HG03354 (cell line): ENCODE results near the gene USB1.
"Not testable (repeated sequence)": the region's sequence is repeated elsewhere in the genome, so short reads cannot be mapped to it uniquely, and the experiment has no call there.

Source experiments
- ATAC-seq: cut with Tn5 transposase; IDR thresholded peaks from one replicate; pipeline ENCODE4 v1.9.1; 2021; ENCODE audit warnings: mild to moderate bottlenecking; ENCODE audit not compliant: unreplicated experiment, poor library complexity, severe bottlenecking

Gene USB1

DNA sequence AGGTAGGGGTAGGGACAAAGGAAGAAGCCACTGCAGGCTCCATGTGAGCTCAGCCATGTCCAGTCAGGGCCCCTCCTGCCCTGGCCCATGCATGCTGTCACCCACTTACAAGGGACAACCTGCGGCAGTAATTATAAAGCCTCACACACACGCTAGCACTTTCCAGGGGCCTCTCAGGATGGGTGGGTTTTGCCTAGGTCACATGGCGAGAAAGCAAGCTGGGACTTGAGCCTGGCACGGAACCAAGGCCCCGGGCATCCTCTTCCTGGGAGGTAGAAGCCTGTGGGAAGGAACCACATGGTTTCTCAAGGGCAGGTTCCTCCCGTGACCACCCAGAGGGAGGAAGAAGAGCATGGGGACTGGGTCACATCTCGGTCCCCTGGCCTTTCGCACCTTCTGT lies 7.8 kb upstream of the USB1 start:
- ATAC-seq = no peak

DNA sequence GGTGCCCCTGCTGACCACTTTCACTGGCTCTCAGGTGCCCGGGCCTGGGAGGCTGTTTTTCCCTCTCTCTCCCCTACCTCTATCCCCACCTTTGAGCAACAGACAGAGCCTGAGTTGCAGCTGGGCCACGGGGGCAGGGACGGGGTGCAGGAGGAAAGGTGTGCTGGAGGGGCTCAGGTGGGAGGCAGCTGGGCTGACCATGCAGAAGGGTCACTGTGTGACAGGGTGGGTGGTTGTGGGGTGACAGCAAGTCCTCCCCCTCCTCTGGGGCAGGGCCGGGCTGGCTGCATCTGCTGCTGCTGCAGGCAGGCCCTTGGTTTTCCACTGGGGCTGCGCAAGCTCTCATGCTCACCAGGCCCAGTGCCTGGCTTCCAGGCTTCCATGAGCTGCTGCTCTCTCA lies 7.3 kb upstream of the USB1 start:
- no peak for ATAC-seq

DNA sequence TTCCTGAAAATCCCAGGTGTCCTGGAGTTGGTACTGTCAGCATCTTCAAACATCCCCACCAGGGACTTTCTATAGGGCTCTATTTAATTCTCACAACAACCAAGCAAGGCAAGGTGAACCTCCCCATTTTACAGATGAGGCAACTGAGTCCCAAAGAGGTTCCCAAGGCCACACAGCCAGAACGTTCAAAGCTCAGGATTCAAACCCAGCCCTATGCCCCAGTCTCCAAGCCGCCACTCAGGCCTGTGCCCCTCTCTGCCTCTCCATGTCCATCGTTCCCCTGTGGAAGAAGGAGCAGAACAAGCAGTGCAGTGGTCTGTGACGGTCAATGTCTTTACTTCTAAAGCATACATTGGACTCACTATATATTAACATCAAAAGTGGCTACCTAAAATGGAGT lies 6.8 kb upstream of the USB1 start:
- no peak for ATAC-seq

DNA sequence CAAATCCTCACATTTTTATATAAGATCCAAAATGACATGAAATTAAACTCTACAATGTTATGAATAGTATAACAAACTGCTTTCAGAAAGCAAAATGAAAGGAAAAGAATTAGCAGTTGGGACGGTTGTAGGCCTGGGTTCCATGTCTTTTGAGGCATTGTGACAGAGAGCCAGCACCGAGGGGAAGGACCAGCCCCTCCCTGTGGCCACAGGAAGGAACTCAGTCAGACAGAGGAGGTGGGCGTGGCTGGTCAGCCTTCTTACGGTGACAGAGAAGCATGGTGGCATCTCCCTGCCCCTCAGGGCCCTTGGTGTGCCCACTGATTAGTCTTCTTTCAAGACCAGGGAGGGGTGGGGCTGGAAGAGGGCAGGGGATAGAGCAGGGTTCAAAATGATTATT lies 6.4 kb upstream of the USB1 start:
- peak; percentile 71 for ATAC-seq

DNA sequence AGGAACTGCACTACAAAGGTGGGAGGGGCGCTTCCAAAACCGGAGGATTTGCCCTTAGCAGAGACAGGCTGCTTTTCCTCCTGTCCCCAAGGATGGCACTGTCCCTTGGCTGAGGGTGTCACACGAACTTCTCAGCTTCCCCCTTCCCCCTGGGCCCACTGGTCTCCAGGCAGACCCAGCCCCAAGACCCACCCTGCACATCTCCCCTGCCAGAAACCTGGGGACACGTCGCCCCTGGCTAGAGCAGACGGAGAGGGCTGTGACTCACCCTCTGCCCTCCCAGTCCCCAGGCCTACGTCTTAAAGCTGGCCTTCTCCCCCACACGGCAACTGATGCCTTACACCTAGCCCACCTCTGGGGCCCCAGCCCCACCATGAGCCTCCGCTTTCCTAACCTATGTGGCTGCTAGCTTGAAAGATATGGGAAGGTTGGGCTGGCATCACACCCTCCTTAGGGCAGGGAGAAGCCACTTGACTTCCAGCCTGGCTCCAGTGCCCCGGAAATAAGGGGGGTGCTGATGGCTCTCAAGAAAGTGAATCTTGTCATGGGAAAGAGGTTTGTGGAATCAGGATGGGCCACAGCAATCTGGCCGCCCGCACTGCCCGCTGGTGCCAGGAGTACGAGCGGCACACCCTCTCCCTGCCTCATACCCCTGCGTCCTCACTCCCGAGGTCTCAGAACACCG lies 5.3 kb upstream of the USB1 start:
- ATAC-seq = no peak

DNA sequence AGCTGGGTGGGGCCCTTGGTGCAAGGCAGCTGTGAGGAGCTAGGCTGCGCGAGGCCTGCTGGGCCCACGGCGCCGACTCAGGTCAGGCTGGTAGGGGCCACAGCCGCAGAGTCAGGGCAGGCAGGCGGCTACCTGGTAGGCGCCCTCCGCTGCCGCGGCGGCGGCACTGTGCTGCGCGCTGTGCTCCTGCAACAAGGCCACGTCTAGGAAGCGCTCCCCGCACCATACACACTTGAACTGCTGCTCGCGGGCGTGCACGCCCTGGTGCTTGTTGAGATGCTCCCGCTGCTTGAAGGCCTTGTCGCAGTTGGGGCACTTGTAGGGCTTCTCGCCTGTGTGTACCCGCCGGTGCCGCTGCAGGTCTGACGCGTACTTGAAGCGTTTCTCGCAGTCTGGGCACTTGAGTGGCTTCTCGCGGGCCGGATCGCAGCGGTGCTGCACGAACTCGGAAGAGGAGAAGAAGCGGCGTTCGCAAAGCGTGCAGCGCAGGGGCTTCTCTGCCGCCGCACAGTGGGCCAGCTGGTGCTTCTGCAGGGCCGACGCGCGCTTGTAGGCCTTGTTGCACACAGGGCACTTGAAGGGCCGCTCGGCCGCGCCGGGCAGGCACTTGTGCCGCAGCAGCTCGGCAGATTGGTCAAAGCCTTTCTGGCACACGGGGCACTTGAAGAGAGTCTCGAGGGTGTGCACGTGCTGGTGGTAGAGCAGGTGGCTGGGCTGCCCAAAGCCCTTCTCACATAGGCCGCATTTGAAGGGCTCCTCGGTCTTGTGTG lies 4.6 kb upstream of the USB1 start:
- ATAC-seq = no peak

DNA sequence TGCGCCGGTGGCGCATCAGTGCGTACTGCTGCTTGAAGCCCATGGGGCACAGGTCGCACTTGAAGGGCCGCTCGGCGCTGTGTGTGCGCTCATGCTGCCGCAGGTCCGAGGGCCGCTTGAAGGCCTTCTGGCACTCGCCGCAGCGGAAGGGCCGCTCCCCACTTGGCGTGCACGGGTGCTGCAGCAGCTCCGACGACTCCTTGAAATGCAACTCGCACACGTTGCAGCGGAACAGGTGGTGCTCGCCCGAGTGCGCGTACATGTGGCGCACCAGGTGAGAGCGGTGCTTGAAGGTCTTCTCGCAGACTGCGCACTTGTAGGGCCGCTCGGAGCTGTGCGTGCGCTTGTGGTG lies 4.1 kb upstream of the USB1 start:
- no peak for ATAC-seq

DNA sequence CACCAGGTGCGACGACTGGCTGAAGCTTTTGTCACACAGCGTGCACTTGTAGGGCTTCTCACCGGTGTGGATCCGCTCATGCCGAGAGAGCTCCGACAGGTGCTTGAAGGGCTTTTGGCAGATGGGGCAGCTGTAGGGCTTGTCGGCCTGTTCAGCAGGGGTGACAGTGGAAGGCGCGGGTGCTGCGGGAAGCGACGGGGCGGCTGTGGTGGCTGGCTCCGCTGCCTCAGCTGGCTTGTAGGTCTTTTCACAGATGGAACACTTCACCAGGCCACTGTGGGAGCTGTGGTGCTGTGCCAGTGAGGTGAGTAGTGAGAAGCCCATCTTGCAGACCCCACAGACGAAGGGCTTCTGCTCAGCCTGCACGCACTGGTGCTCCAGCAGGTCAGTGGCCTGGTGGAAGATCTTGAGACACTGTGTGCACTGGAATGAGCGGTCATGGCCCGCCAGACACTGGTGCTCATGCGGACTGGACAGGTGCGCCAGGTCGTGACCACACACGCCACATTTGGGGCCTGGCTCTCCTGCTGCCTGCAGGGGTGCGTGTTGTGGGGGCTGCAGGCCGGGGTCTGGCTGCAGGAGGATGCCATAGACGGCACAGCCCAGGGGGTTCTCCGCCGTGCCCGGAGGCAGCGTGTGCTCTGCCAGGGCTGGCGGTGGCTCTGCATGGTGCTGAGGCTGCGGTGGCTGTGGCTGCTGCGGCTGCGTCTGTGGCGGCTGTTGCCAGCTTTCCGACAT lies 3.5 kb upstream of the USB1 start:
- ATAC-seq = no peak

DNA sequence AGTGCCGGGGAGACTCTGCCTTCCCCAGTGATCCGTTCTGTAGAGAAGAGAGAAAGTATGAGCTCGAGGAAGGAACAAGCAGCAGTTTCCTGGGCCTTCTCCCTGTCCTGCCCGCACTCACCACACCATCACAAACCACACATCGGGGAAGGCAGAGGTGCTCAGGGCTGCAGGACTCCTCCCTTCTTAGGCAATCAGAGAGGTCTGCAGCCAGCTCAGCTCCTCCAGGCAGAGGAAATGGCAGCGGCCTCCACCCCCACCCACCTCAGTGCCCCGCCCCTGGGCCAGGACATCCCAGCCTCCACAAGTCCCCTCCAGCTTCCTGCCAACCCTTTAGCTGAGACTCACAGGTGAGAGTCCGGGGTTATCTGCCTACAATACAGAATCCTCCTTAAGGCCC lies 2.7 kb upstream of the USB1 start:
- no peak for ATAC-seq

DNA sequence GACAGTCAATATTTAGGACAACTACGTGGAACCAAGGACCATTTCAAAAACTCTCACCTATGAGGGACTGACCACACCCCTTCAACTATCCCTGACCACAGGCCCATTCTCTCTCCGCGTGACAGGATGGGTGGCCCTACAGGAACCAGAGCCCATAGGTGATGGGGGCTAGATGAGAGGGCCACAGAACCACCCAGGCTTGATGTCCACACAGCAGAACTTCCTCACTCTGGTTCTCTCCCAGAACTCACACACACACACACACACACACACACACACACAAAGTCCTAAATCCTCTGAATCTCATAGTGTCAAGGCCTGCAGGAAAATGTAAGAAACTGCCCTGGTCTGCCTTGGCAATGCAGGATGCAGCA lies 2.2 kb upstream of the USB1 start:
- ATAC-seq = no peak

DNA sequence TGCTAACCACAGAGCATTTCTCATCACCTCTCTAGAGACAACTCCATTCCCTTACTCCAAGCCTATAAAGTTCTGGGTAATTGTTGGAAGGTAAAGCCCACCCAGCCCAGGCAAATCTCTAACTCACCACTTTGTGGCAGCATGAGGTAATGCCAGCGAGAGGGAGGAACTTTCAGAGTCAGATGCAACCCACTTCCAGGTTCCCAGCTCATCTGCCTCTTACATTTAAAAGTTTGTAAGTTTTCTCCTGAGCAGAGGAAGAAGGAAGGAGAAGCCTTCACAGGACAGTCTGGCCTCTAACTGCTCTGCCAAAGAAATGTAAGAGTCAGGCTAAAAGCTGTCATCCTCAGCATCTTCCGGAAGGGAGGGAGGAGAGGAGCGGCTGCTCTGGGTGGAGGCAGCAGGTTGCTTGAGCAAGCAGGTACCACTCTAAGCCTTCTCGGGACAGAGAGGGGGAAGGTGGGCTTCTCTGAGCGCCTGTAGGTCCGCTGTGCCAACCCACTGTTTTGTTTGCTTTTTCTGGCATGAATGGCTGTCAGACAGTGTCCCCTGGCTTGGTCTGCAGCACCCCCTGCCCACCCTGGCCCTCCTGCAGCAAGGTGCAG lies 1.7 kb upstream of the USB1 start:
- ATAC-seq = no peak

DNA sequence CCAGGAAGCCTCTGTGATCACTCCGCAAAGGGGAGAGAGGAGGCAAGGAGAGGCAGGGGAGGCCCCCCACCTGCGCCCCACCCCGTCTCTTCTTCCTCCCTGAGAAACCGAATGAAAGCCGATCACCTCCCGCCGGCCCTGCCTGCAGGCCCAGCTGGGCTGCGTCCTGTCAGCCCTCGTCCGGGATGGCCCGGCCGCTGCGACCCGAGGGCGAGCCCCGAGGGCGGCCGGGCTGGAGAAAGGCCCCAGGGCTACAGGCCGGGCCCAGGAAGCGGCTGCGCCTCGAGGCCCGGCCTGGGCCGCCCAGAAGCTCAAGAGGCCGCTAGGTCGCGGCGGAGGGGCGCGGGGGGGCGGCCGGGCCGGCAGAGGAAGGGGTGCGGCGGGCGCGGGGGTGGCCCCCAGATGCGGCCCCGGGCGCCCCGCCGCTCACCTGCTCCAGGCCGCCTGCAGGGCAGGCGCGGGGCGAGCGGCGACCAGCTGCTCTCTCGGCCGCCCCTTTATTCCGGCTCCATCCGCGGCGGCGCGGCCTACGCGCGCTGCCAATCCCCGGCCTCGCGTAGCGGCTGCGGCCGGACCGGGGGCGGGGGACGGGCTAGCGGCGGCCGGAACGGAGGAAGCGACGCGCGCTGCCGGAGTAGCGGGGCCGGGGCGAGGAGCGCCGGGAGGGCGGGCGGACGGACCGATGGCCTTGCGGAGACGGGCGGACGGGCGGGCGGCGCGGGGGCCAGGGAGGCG lies 1.1 kb upstream of the USB1 start, which contains the start of gene ZNF319:
Gene ZNF319 (minus strand): TSS at position 702 of the 735 bp plus-strand sequence. CDS start 2,407 bp downstream, outside the sequence.
- ATAC-seq = peak; percentile 32

DNA sequence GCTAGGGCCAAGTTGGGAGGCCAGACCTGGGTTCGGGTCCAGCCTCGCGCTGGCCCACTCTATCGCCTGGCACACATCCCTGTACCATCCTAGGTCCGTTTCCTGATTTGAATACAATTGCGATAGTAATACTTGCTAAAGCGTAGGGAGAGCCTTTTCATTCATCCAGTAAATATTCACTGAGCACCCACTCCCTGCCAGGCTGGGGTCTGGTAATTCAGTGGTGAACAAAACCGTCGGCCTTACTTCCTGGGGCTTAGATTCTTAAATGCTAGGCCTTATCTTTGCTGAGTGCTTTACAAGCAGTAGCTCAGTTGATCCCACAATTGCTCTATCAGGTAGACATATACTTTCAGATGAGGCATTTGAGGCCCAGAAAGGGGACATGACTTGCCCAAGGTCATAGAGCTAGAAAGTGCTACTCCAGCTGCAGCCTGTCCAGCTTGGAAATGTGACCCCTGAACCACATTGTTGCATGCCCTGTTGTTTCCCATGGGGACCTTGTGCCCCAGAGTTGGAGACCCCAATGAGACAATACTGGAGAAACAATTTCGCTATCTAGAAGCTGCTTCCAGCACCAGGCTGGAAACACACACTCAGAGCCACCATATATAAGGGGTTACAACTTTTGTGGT lies 691 bp downstream of the USB1 start:
- ATAC-seq = no peak

DNA sequence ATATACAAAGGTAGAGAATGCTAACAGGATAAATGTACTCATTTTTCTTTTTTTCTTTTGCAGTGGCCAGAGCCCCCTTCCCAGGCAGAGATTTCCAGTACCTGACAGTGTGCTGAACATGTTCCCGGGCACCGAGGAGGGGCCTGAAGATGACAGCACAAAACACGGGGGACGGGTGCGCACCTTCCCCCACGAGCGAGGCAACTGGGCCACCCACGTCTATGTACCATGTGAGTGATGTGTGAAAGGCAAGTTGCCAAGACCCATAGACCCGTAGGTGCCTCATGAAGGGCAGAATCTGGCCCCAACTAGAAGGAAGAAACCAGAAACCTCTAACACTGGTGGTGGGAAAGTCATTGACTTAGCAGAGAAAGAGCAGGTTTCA lies 1.2 kb downstream of the USB1 start:
- no peak for ATAC-seq

DNA sequence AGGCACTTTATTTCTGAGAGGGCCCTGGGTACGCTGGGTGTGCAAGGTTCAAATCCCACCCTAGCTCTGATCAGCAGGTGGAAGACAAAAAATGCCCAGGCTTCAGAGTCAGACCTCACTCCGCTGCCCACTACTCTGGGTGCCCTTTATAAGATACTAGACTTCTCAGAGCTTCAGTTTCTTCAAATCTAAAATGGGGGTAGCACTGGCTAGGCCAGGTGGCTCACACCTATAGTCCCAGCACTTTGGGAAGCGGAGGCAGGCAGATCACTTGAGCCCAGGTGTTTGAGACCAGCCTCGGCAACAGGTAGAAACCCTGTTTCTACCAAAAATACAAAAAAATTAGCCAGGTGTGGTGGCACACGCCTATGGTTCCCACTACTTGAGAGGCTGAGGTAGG lies 1.7 kb downstream of the USB1 start:
- no peak for ATAC-seq

DNA sequence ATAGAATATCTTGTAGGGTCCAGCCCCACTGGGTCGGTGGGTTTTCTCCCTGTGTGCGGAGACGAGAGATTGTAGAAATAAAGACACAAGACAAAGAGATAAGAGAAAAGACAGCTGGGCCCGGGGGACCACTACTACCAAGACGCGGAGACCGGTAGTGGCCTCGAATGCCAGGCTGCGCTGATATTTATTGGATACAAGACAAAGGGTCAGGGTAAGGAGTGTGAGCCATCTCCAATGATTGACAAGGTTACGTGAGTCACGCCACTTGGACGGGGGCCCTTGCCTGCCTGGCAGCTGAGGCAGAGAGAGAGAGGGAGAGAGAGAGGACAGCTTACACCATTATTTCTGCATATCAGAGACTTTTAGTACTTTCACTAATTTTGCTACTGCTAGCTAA lies 3.5 kb downstream of the USB1 start:
- not testable (repeated sequence) for ATAC-seq

DNA sequence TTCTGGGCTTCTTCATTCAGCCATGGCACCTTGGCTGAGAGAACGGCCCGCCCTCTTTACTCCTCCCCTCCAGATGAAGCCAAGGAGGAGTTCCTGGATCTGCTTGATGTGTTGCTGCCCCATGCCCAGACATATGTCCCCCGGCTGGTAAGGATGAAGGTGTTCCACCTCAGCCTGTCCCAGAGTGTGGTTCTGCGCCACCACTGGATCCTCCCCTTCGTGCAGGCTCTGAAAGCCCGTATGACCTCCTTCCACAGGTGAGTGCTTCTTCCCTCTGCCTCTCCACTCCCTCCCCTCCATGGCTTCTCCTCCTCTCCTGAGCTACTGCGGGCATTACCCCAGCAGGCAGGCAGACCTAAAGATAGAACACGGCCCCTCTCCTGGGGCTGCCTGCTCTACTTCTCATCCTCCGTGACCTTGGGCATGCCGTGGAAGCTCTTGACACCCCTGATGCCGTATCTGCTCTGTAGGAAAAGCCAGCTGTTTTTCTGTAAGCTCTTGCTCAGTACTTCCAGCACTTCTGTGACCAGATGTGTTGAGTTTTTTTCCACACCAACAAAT lies 8.7 kb downstream of the USB1 start:
- ATAC-seq = no peak

DNA sequence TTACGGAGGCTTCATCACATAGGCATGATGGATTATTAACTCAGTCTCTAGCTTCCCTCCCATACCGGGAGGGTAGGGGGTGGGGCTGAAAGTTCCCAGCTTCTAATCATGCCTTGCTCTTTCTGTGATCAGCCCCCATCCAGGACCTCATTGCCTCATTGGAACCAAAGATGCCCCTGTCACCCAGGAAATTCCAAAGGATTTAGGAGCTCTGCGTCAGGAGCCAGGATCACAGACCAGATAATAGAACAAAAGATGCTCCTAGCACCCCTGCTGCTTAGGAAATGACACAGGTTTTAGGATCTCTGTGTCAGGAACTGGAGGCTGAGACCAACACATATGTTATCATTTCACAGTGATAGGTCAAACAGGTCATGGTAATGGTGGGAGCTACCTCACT lies 9.7 kb downstream of the USB1 start:
- no peak for ATAC-seq

DNA sequence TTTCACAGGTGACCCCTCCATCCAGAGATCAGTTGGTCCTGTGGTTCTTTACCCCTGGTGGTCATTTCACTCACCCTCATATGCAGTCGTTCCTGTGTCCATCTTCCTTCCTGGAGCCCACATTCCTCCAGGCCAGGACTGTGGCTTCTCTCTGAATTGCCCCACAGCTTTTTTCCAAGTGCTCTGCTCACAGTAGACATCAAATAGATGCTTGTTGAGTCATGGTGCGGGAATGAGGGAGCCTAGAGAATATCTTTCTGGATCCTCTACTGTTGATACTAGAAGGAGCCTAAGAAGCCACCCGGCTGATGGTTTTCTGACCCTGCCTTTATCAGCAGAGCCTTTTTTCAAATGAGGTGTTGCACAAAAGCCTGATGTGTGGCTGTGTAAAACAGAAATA lies 10.4 kb downstream of the USB1 start:
- no peak for ATAC-seq
